Esophagus muscularis mucosa (tissue), 3 donors: ENCODE measurements around the gene PTPRT.

ENCODE experiments used
- POLR2A ChIP-seq: fragments of 450-650 bp; IDR thresholded peaks from one replicate; pipeline ENCODE4 v1.6.1; 2017; ENCODE audit warnings: antibody characterized with exemption, moderate library complexity, mild to moderate bottlenecking, low read depth
- TF ChIP-seq, protein P1 (sequence below), 3 experiments: fragments of 200-600 bp in 2 of 3; fragments of 450-650 bp in 1 of 3; sonication (generic) in 2 of 3; IDR thresholded peaks; one replicate each; pipeline ENCODE4 v1.5.1; 2017 to 2019; ENCODE audit warnings: antibody characterized with exemption in 3 of 3, mild to moderate bottlenecking in 2 of 3, moderate library complexity in 1 of 3

- TF ChIP-seq, protein P1, sequence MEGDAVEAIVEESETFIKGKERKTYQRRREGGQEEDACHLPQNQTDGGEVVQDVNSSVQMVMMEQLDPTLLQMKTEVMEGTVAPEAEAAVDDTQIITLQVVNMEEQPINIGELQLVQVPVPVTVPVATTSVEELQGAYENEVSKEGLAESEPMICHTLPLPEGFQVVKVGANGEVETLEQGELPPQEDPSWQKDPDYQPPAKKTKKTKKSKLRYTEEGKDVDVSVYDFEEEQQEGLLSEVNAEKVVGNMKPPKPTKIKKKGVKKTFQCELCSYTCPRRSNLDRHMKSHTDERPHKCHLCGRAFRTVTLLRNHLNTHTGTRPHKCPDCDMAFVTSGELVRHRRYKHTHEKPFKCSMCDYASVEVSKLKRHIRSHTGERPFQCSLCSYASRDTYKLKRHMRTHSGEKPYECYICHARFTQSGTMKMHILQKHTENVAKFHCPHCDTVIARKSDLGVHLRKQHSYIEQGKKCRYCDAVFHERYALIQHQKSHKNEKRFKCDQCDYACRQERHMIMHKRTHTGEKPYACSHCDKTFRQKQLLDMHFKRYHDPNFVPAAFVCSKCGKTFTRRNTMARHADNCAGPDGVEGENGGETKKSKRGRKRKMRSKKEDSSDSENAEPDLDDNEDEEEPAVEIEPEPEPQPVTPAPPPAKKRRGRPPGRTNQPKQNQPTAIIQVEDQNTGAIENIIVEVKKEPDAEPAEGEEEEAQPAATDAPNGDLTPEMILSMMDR (IDR thresholded peaks at IDR 0.05): no peak
- no peak for TF ChIP-seq POLR2A
These were observed 498.8 kb downstream of the PTPRT start for GRCh38 chr20:42690842-42691437.
